Activated CD8-positive, alpha-beta memory T cell treated with anti-CD3 and anti-CD28 coated beads, Interleukin-2, amount 50 U/mL, for 4 hours (primary cell): ENCODE measurements around the gene OR52R1.
"Not testable (repeated sequence)": the region's sequence is repeated elsewhere in the genome, so short reads cannot be mapped to it uniquely, and the experiment has no call there.

Experiments used
- DNase-seq: peaks from one replicate; pipeline ENCODE4 v3.0.0-alpha.2; 2020

OR52R1 gene

GRCh38 chr11:4804280-4804679 is at the start of gene OR52R1:
OR52R1 (minus strand) TSS chr11:4804380; CDS start chr11:4804380, 0 bp downstream.
- no peak for DNase-seq

GRCh38 chr11:4851033-4851432 is 46.9 kb upstream of the OR52R1 start:
- DNase-seq, result no peak

- DNase-seq, result no peak
Measured at GRCh38 chr11:4848908-4849532, 44.8 kb upstream of the OR52R1 start, which contains the start of gene OR51S1. OR51S1 (minus strand) TSS chr11:4849208; CDS start chr11:4849208, 0 bp downstream.

GRCh38 chr11:4839851-4840549 is 35.8 kb upstream of the OR52R1 start:
- no peak for DNase-seq

- no peak for DNase-seq
Measured at GRCh38 chr11:4830909-4831308, 26.7 kb upstream of the OR52R1 start.

- DNase-seq, result no peak
Measured at GRCh38 chr11:4830346-4830745, 26.2 kb upstream of the OR52R1 start.

GRCh38 chr11:4826425-4826824 is 22.2 kb upstream of the OR52R1 start:
- no peak for DNase-seq

- DNase-seq, result no peak
Measured at GRCh38 chr11:4825132-4825531, 21.0 kb upstream of the OR52R1 start.

- DNase-seq, result no peak
Measured at GRCh38 chr11:4821021-4821420, 16.8 kb upstream of the OR52R1 start, which contains the start of gene OR51F2. OR51F2 (plus strand) TSS chr11:4821321; CDS start chr11:4821422, 101 bp downstream.

GRCh38 chr11:4809246-4809645 is 5.1 kb upstream of the OR52R1 start:
- DNase-seq, result no peak

GRCh38 chr11:4808476-4808875 is 4.3 kb upstream of the OR52R1 start:
- no peak for DNase-seq

GRCh38 chr11:4801316-4801715 is 2.9 kb downstream of the OR52R1 start:
- not testable (repeated sequence) for DNase-seq

- DNase-seq, result no peak
Measured at GRCh38 chr11:4798427-4799183, 5.6 kb downstream of the OR52R1 start.

GRCh38 chr11:4797206-4797605 is 7.0 kb downstream of the OR52R1 start:
- DNase-seq, result no peak

- DNase-seq, result no peak
Measured at GRCh38 chr11:4782454-4782853, 21.7 kb downstream of the OR52R1 start.

GRCh38 chr11:4769838-4770237 is 34.3 kb downstream of the OR52R1 start, which contains the start of gene OR51F1:
OR51F1 (minus strand) TSS chr11:4769938; CDS start chr11:4769938, 0 bp downstream.
- DNase-seq, result no peak

GRCh38 chr11:4768094-4768493 is 36.1 kb downstream of the OR52R1 start:
- DNase-seq, result no peak

- no peak for DNase-seq
Measured at GRCh38 chr11:4766420-4767043, 37.6 kb downstream of the OR52R1 start.

GRCh38 chr11:4763096-4763495 is 41.1 kb downstream of the OR52R1 start:
- no peak for DNase-seq
